Activated CD4-positive, alpha-beta T cell treated with anti-CD3 and anti-CD28 coated beads, Interleukin-2, amount 10 ng/mL, durations not matched to agents 24 days and 14 days (primary cell): ENCODE data around the gene SLC2A13. TPM values are rescaled to one million over a fixed set of nuclear protein-coding genes. Genes with fewer than 3 reads are reported as not detected.
"Not testable (repeated sequence)": the region's sequence is repeated elsewhere in the genome, so short reads cannot be mapped to it uniquely, and the experiment has no call there.

Experiments
- DNase-seq: peaks from one replicate; pipeline ENCODE4 v3.0.0; 2022
- H3K27ac Mint-ChIP-seq: one replicate; pipeline ENCODE4 v1.8.0; 2022; ENCODE audit warnings: mild to moderate bottlenecking, mixed read lengths
- H3K27me3 Mint-ChIP-seq: one replicate; pipeline ENCODE4 v1.8.0; 2022; ENCODE audit warnings: mixed read lengths
- H3K36me3 Mint-ChIP-seq: one replicate; pipeline ENCODE4 v1.8.0; 2022; ENCODE audit warnings: low read depth, mild to moderate bottlenecking, mixed read lengths
- H3K4me1 Mint-ChIP-seq: one replicate; pipeline ENCODE4 v1.8.0; 2021; ENCODE audit warnings: mixed read lengths
- H3K4me3 Mint-ChIP-seq: one replicate; pipeline ENCODE4 v1.8.0; 2022; ENCODE audit warnings: mild to moderate bottlenecking, moderate library complexity, mixed read lengths
- H3K9me3 Mint-ChIP-seq: one replicate; pipeline ENCODE4 v1.8.0; 2021; ENCODE audit warnings: mixed read lengths
- intact Hi-C: fragments of 100-400 bp; cut with micrococcal nuclease; formaldehyde crosslinking; loops from one replicate; pipeline ENCODE4 v1.15.1; 2023
- total RNA-seq: library from RNA; stranded (reverse); gene quantifications from 2 replicates; pipeline ENCODE4 v1.2.3, GENCODE V29; 2022

The SLC2A13 gene
- total RNA-seq, 1 donor from 2014 or later: 3.1 TPM

GRCh38 chr12:39831587-39832315, 274.1 kb downstream of the SLC2A13 start:
- H3K36me3 Mint-ChIP-seq: no peaks in the 10 kb centered on the region
- intact Hi-C loops: no loop called here

GRCh38 chr12:39830852-39831520, 274.9 kb downstream of the SLC2A13 start:
- DNase-seq: no peak

More at GRCh38 chr12:39831587-39832315, 274.1 kb downstream of the SLC2A13 start:
- H3K4me3 Mint-ChIP-seq: no peak overlapping the region
- H3K27ac Mint-ChIP-seq: no peak overlapping the region
- no peaks in the 10 kb centered on the region for H3K4me1 Mint-ChIP-seq
- H3K9me3 Mint-ChIP-seq: no peaks in the 10 kb centered on the region
- DNase-seq: no peak
- H3K27me3 Mint-ChIP-seq: no peaks in the 10 kb centered on the region

DNA sequence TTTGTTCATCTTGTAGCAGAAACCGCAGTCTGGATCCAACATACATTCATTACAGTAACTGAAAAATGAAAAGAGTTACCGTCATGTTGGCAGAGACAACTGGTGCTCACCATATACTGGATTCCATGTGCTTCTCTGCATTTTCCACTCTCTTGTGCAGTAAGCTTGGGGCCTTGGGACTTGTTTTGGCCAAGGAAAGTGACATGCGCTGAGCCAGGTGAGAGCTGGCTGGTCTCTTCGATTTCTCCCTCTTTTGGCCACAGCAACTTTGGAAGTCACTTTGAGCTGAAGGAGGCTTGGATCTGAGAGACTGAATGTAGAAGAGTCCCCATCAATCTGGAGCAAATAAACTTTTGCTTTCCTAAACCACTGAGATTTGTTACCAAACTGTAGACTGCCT, 275.7 kb downstream of the SLC2A13 start:
- Mint-ChIP-seq H3K9me3 (no peaks in the 10 kb centered on the region), H3K27me3 (no peaks in the 10 kb centered on the region), H3K4me1 (no peaks in the 10 kb centered on the region), H3K36me3 (no peaks in the 10 kb centered on the region), H3K4me3 (no peak overlapping the region), H3K27ac (no peak overlapping the region)
- DNase-seq: no peak
- intact Hi-C loops: no loop called here

More at GRCh38 chr12:39830852-39831520, 274.9 kb downstream of the SLC2A13 start:
- intact Hi-C loops: no loop called here
- Mint-ChIP-seq H3K27ac (no peak overlapping the region), H3K9me3 (no peaks in the 10 kb centered on the region), H3K36me3 (no peaks in the 10 kb centered on the region), H3K4me3 (no peak overlapping the region), H3K27me3 (no peaks in the 10 kb centered on the region), H3K4me1 (no peaks in the 10 kb centered on the region)

DNA sequence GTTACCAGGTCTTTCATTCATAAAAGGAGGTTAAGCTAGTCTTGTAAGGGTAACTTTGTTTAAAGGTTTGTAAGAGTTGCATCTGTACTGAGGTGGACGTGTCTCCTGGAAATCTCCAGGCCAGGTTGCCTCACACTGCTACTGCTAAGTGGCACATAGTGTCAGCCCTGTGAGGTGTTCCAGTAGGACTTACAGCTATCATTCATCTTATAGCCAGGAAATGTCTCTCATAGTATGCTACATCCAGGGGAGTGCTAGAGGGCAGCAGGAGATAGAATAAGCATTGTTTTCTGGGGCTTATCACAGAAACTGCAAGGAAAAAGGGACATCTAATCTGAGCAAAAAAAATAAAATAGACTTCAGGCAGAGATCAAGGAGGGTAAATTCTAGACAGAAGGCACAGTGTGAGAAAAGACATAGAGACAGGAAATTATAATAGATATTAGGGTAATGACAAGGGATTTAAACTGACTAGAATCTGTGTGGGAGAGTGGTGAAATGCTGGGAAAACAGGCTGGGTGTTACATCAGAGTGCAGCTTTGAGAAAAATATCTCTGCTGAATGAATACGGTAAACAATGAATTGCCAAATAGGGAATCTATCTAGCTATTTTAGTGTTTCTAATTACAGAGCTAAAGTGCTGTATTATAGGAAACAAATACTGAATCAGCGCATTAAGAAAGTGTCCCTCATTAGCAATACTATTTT, 281.2 kb downstream of the SLC2A13 start:
- Mint-ChIP-seq H3K4me3 (no peak overlapping the region), H3K27ac (no peak overlapping the region), H3K4me1 (no peaks in the 10 kb centered on the region), H3K27me3 (no peaks in the 10 kb centered on the region), H3K9me3 (no peaks in the 10 kb centered on the region), H3K36me3 (no peaks in the 10 kb centered on the region)
- no peak for DNase-seq
- intact Hi-C loops: no loop called here

- Mint-ChIP-seq H3K4me3 (no peak overlapping the region), H3K36me3 (no peaks in the 10 kb centered on the region), H3K27me3 (peaks cover 3% of the 10 kb centered on the region), H3K27ac (no peak overlapping the region), H3K4me1 (no peaks in the 10 kb centered on the region), H3K9me3 (no peaks in the 10 kb centered on the region)
- DNase-seq: no peak
- intact Hi-C loops: no loop called here
These were observed 289.2 kb downstream of the SLC2A13 start for GRCh38 chr12:39816671-39817185.

DNA sequence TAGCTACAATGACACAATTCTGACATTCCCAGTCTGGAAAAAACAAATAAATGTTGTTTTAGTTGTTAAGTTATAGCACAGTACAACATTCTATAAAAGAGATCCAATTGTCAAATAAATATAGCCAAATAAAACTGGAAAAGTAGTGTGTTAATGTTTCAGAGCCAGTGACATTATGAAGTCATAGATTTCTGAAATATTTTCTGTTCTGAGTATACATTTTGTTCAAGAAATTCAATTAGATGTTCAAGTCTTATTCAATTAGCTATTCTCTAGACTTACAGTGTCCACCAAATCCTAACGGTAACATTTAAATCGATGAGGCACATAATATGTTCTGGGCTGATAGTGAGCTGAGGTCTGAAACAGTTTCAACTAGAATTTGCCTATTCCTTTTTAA, 290.1 kb downstream of the SLC2A13 start:
- Mint-ChIP-seq H3K27me3 (peaks cover 3% of the 10 kb centered on the region), H3K9me3 (no peaks in the 10 kb centered on the region), H3K36me3 (no peaks in the 10 kb centered on the region), H3K27ac (no peak overlapping the region), H3K4me1 (no peaks in the 10 kb centered on the region), H3K4me3 (no peak overlapping the region)
- intact Hi-C loops: no loop called here
- no peak for DNase-seq

- no peak for DNase-seq
- intact Hi-C loops: no loop called here
- Mint-ChIP-seq H3K27ac (no peak overlapping the region), H3K27me3 (peaks cover 3% of the 10 kb centered on the region), H3K4me1 (no peaks in the 10 kb centered on the region), H3K4me3 (no peak overlapping the region), H3K9me3 (no peaks in the 10 kb centered on the region), H3K36me3 (no peaks in the 10 kb centered on the region)
These were observed 291.3 kb downstream of the SLC2A13 start for GRCh38 chr12:39814626-39815025.

DNA sequence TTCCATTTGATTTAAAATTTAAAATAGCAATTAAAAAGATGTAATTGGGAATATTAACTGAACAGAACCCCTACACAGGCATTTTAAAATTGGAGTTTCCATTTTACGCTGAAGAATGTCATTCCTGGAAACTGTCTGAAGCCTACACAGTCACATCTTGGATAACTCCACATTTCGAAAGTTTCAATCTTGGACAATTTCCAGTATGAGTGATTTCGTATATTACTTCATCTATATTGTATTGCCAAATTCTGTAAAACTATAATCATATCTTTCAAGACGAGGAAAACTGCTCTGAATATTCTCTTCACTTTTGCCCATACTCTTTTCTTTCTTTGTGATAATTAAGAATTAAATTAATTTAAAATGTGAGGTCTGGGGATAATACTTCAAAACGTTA, 292.1 kb downstream of the SLC2A13 start:
- H3K4me1 Mint-ChIP-seq: no peaks in the 10 kb centered on the region
- intact Hi-C loops: no loop called here
- H3K27ac Mint-ChIP-seq: no peak overlapping the region
- no peaks in the 10 kb centered on the region for H3K36me3 Mint-ChIP-seq
- no peak for DNase-seq
- no peaks in the 10 kb centered on the region for H3K9me3 Mint-ChIP-seq
- no peak overlapping the region for H3K4me3 Mint-ChIP-seq
- peaks cover 3% of the 10 kb centered on the region for H3K27me3 Mint-ChIP-seq

- H3K9me3 Mint-ChIP-seq, DNase-seq, H3K27ac Mint-ChIP-seq, H3K4me3 Mint-ChIP-seq, intact Hi-C loops, H3K4me1 Mint-ChIP-seq, H3K27me3 Mint-ChIP-seq, H3K36me3 Mint-ChIP-seq: not testable (repeated sequence)
These were observed 293.4 kb downstream of the SLC2A13 start for GRCh38 chr12:39812456-39812855.

DNA sequence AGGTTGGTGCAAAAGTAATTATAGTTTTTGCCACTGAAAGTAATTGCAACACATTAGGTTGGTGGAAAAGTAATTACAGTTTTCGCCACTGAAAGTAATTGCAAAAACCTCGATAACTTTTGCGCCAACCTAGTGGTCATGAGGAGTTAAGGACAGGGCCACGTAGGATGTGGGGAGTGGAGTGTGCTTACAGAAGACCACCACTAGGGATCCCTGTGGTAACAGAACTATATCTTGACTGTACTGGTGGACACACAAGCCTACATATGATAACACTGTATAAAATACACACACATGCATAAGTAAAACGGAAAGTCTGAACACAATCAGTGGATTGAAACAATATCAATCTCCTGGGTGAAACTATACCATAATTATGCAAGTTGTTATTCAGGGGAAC, 298.8 kb downstream of the SLC2A13 start:
- DNase-seq: no peak
- H3K9me3 Mint-ChIP-seq: no peaks in the 10 kb centered on the region
- H3K4me1 Mint-ChIP-seq: no peaks in the 10 kb centered on the region
- H3K27ac Mint-ChIP-seq: no peak overlapping the region
- no peaks in the 10 kb centered on the region for H3K27me3 Mint-ChIP-seq
- no peaks in the 10 kb centered on the region for H3K36me3 Mint-ChIP-seq
- H3K4me3 Mint-ChIP-seq: no peak overlapping the region
- intact Hi-C loops: no loop called here

- no peak for DNase-seq
- intact Hi-C loops: no loop called here
- Mint-ChIP-seq H3K27ac (no peak overlapping the region), H3K4me1 (no peaks in the 10 kb centered on the region), H3K36me3 (no peaks in the 10 kb centered on the region), H3K4me3 (no peak overlapping the region), H3K27me3 (no peaks in the 10 kb centered on the region), H3K9me3 (no peaks in the 10 kb centered on the region)
These were observed 300.2 kb downstream of the SLC2A13 start for GRCh38 chr12:39805651-39806050.

- no peak for DNase-seq
- no peaks in the 10 kb centered on the region for H3K9me3 Mint-ChIP-seq
- no peaks in the 10 kb centered on the region for H3K27me3 Mint-ChIP-seq
- H3K4me1 Mint-ChIP-seq: no peaks in the 10 kb centered on the region
- no peak overlapping the region for H3K4me3 Mint-ChIP-seq
- H3K27ac Mint-ChIP-seq: no peak overlapping the region
- no peaks in the 10 kb centered on the region for H3K36me3 Mint-ChIP-seq
- intact Hi-C loops: no loop called here
These were observed 301.0 kb downstream of the SLC2A13 start for GRCh38 chr12:39804898-39805297.

- H3K4me1 Mint-ChIP-seq: no peaks in the 10 kb centered on the region
- no peak overlapping the region for H3K4me3 Mint-ChIP-seq
- no peaks in the 10 kb centered on the region for H3K27me3 Mint-ChIP-seq
- H3K27ac Mint-ChIP-seq: no peak overlapping the region
- no peaks in the 10 kb centered on the region for H3K9me3 Mint-ChIP-seq
- intact Hi-C loops: no loop called here
- H3K36me3 Mint-ChIP-seq: no peaks in the 10 kb centered on the region
- DNase-seq: no peak
These were observed 301.4 kb downstream of the SLC2A13 start for GRCh38 chr12:39804479-39804878.

DNA sequence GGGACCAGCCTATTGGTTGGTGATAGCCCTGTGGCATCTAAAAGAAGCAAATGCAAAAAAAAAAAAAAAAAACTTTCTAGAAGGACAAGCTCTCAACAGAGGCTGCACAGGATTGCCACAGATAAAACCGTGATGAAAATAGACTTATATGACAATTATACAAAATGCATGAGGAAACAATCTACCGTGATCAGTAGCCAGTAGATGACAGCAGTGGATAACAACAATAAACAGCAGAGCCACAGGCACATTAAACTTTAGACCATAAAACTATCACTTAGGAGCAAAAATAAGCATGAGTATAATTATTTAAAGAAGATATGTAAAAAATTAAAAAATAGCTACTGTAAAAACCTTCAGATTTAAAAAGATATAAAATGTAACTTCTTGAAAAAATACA, 302.7 kb downstream of the SLC2A13 start:
- H3K4me3 Mint-ChIP-seq: no peak overlapping the region
- H3K27ac Mint-ChIP-seq: no peak overlapping the region
- intact Hi-C loops: no loop called here
- H3K27me3 Mint-ChIP-seq: no peaks in the 10 kb centered on the region
- no peak for DNase-seq
- H3K36me3 Mint-ChIP-seq: no peaks in the 10 kb centered on the region
- H3K4me1 Mint-ChIP-seq: no peaks in the 10 kb centered on the region
- H3K9me3 Mint-ChIP-seq: no peaks in the 10 kb centered on the region
